Fibroblast of skin of back (primary cell): ENCODE data around the gene PMP22.
"Not testable (repeated sequence)": the region's sequence is repeated elsewhere in the genome, so short reads cannot be mapped to it uniquely, and the experiment has no call there.

ENCODE experiments used
- DNase-seq: peaks from one replicate; pipeline ENCODE4 v3.0.0-alpha.2; 2013

The PMP22 gene

DNA sequence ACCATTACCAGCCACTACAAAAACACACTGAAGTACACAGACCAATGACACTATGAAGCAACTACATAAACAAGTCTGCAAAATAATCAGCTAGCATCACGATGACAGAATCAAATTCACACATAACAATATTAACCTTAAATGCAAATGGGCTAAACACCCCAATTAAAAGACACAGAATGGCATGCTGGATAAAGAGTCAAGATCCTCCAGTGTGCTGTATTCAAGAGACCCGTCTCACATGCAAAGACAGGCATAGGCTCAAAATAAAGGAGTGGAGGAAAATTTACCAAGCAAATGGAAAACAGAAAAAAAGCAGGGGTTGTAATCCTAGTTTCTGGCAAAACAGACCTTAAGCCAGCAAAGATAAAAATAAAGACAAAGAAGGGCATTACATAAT is 64.6 kb downstream of the PMP22 start:
- not testable (repeated sequence) for DNase-seq

GRCh38 chr17:15197229-15197628 is 67.9 kb downstream of the PMP22 start:
- no peak for DNase-seq

GRCh38 chr17:15194859-15195277 is 70.3 kb downstream of the PMP22 start:
- DNase-seq: peak; percentile 17

DNA sequence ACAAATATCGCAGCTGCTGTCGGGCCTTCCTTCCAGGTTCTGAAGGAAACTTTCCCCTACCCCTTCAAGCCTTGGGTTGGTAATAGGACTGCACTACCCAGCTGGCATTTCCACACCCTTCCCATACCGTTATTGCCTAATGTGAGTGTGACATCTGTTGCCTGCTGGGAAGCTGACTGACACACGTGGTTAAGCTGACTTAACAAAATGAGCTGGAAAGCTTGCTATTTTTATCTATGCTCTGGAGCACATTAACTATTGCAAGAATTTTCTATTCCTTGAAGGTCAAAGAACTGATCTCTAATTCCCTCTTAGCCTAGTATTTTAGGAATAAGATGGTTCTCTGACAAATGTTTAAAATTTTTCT is 79.5 kb downstream of the PMP22 start:
- peak; percentile 65 for DNase-seq

GRCh38 chr17:15184872-15185624 is 80.1 kb downstream of the PMP22 start:
- no peak for DNase-seq

DNA sequence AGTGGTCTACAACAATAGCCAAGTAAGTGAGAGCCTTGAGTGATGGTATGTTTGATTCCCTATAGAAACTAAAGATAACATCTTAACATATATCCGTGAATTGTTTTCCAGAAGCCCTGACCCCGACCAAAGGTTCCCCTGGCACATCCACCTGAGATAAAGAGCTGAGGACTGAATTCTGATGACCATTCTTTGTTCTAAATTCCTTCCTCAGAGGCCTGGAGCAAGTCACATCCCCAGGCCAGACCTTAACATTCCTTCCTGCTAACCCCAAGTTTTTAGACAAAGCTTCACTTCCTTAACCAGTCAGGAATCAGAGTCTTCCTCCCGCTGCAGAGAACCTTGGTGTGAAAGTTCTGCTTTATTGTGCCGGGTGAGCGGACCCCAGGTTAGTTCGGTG is 83.3 kb downstream of the PMP22 start:
- DNase-seq: no peak

GRCh38 chr17:15181333-15181732 is 83.8 kb downstream of the PMP22 start:
- DNase-seq: no peak

DNA sequence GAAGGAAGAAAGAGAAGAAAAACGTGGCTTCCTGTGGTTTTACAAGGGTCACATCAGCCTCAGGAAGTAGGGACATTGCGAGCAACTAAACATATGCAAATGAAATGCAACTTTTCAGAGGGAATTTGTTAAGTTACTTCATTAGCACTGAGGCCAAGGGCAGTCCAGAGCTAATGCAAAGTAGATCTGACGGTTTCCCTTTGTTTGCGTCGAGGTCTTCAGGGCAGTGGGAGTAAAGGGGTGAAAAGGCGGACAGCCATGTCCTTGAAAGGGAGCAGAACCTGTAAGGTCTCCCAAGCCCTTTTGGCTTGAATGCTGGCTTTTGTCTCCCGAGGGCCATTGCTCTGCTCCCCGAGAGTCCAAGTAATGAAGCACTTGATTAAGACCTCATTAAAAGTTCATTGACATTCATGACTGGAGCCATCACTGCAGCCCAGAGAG is 85.0 kb downstream of the PMP22 start:
- no peak for DNase-seq
